Camera-type eye (tissue), 1 donor: ENCODE measurements around the gene TMEM9B. TPM values are rescaled to one million over a fixed set of nuclear protein-coding genes. Genes with fewer than 3 reads are reported as not detected.

Experiments
- total RNA-seq: library from RNA; depleted of rRNA; stranded (reverse); fragments of >200 nt; gene quantifications from one replicate; pipeline ENCODE4 v1.2.3, GENCODE V29; 2014

Gene TMEM9B
- total RNA-seq = 46.2 TPM

DNA sequence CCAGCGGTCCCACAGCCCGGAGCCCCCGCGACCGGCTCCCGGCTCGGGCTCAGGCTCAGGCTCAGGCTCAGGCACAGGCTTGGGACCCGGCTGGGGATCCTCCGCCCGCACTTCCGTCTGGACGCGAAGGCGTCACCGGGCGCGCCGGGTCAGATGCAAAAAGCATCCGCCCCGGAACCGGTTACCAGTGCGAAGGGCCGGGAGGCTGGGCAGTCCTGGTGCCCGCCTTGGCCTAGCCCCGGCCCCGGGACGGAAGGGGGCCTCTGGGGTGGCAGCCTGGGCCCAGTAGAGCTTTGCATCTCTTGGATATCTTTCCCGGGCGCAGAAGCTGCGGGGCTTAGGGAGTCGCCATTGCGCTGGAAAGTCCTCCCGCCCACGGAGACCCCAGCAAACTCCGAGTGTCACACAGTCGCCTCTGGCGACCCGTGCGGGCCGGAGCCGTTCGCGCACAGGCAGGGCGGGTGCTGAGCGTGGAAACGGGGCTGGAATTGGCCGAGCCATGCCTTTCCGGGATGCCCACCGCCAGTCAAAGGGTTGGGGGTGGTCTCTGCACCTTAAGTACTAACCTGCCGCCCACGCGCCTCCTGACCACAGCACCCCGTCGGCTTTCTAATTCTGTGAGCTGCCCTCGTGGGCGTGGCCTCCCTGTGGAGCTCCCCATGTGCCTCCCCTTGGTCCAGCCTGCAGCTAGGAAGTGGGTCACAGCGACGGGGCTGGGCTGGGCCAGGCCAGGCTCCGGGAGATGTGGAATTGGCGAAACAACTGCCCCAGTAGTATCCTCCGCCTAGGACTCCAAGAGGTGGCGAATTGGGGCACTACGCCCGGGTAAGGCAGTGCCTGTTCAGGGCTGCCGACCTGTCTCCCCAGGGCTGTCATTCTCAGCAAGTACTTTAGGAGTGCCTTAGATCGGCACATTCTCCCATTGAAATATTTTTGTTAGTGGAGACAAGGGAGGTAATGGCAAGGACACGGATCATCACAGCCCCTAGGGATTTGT, at the start of gene TMEM9B:
TSS of gene TMEM9B (minus strand) at position 119 of the 997 bp plus-strand sequence. CDS start 129 bp downstream, outside the sequence.

DNA sequence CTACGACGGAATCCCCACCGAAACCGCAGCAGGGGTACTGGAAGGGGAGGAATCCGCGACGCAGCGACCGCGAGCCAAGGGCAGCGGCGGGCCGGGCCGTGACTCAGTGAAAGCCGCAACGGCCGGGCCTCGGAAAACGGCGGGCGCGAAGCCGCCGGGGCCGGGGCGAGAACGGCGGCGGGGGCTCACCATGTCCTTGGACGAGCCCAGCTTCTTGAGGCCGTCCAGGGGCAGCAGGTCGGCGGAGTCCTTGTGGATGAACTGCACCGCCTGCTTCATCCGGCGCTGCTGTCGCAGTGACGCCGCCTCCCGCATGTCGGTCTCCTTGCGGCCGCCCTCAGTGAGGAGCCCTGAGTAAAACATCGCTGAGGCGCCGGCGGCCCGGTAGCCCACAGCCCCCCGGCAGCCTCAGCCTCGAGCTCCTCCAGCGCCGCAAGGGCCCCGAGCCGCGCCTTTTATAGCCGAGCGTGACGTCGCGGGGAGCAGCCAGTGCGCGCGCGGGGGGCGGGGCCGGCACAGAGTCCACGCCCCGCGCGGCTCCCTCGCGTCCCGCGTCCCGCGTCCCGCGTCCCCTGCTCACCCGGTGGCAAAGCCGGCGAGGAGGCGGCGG, 39.4 kb upstream of the TMEM9B start, which contains the start of gene NRIP3:
TSS of gene NRIP3 (minus strand) at position 429 of the 610 bp plus-strand sequence. CDS start at position 363, 66 bp downstream.

DNA sequence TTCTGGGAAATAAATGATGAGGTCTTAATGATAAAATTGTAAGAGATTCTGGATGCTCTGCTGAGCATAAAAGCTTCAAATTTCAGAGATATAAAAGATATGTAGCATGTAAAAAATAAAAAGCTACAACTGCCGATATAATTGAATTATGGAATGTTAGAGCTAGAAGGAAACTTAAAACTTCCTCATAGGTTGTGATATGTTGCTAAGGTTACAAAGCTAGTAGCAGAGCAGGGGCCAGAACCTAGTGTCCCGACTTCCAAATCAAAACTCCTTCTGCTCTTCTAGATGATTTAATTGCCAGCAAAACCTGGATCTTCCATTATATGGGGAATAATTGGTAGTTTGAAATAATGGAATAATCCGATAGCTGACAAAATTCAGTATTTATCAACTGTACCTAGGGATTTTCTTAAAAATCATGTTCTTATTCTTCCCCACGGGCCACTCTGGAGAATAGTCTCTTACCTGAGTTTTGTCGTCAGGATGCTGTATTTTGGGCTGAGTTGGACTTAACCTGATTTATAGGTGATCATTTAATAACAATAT, 21.6 kb downstream of the TMEM9B start, which contains the start of gene ASCL3:
TSS of gene ASCL3 (minus strand) at position 499 of the 549 bp plus-strand sequence. CDS start 4,855 bp downstream, outside the sequence.

DNA sequence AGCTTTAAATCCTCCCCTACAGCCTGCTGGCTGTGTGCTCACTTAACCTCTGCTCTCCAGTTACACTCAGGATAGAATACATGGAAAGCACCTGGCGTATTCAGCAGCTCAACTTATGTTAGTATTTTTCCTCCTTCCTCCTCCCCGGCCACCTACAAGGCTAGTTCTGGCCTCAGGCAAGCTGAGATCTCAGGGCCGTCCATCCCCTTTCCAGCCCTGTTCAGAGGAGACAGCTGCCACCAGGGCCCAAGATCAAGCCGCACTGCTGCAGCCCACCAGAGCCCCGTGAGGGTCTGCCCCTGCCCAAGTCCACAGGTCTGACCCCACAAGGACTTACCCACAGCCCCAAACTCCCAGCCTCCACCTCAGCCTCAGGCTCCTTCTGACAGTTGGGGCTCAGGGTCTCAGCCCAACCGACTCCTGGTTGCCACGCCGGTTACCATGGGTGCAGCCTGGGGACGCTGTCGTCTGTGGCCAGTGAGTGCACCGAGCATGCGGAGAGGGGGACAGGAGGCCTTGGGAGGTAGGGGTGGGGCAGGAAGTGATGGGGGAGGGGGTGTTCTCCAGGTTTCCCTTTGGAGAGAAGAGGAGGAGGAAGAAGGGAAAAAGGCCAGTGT, 31.6 kb downstream of the TMEM9B start, which contains the start of gene C11orf16:
TSS of gene C11orf16 (minus strand) at position 384 of the 617 bp plus-strand sequence. CDS start 639 bp downstream, outside the sequence.

DNA sequence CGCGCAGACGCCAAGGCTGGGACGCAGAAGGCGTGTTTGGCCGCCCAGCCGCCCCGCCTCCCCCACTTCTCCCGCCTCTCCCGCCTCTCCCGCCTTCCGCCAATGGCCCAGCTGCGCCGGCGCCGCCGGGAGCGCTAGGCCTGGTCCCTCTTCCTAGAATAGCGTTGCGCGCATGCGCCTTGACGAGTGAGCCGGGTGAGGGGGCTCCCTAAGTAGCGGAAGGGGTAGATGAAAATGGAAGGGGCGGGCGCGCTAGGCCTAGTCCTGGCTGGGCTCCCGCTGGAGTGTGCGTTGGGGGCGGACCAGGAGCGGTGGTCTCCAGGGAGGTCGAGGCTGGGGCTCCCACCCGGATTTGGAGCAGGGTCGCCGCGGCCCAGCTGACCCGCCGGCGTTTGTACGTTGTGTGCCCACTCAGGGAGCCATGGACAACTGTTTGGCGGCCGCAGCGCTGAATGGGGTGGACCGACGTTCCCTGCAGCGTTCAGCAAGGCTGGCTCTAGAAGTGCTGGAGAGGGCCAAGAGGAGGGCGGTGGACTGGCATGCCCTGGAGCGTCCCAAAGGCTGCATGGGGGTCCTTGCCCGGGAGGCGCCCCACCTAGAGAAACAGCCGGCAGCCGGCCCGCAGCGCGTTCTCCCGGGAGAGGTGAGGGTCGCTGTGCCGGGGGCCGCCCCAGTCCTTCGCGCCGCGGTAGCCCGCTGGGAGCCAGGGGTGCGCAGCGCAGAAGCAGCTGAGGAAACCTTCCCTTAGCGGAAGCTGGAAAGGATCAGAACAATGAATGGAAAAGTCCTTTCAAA, 53.0 kb downstream of the TMEM9B start, which contains the start of gene AKIP1:
TSS of gene AKIP1 (plus strand) at position 161 of the 795 bp plus-strand sequence. CDS start at position 422, 261 bp downstream.

Other genes with a start within 250 kb of the TMEM9B start
- 32.1 TPM for gene AKIP1, start 53.3 kb downstream of the TMEM9B start, total RNA-seq
- not detected for gene C11orf16, start 31.5 kb downstream of the TMEM9B start, total RNA-seq
- not detected for gene ASCL3, start 21.4 kb downstream of the TMEM9B start, total RNA-seq
- 8.1 TPM for gene NRIP3, start 39.6 kb upstream of the TMEM9B start, total RNA-seq
- gene SCUBE2, start 127.2 kb upstream of the TMEM9B start, total RNA-seq = 13.2 TPM